SU-DHL-6 (cell line): ENCODE data around the gene HOXA13.

ENCODE experiments used
- EZH2phosphoT487 ChIP-seq: fragments of 200-600 bp; sonication (generic), shearing (Covaris generic); conservative IDR thresholded peaks from 2 replicates; pipeline ENCODE4 v1.6.1; 2018; ENCODE audit warnings: mild to moderate bottlenecking, antibody characterized with exemption, low read length, moderate library complexity, mixed read lengths
- TF ChIP-seq, protein P1 (sequence below): fragments of 200-600 bp; sonication (generic); IDR thresholded peaks from one replicate; pipeline ENCODE4 v1.5.1; 2017; ENCODE audit warnings: antibody characterized with exemption, mild to moderate bottlenecking, low read length, moderate library complexity; ENCODE audit not compliant: insufficient read depth, poor library complexity, severe bottlenecking

DNA sequence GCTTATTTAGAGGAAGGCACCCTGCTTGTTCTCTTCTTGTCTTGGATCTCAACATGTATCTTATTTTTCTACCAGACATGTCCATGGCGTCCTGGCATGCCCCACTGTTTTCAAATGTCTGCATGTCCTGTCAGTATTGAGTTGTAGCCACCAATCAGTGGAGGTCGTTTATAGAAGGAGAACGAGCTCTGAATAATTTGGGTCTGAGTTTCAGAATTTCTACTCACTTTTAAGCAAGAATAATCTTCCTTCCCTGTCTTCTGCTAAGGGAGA is 2.9 kb upstream of the HOXA13 start:
- TF ChIP-seq, protein P1, sequence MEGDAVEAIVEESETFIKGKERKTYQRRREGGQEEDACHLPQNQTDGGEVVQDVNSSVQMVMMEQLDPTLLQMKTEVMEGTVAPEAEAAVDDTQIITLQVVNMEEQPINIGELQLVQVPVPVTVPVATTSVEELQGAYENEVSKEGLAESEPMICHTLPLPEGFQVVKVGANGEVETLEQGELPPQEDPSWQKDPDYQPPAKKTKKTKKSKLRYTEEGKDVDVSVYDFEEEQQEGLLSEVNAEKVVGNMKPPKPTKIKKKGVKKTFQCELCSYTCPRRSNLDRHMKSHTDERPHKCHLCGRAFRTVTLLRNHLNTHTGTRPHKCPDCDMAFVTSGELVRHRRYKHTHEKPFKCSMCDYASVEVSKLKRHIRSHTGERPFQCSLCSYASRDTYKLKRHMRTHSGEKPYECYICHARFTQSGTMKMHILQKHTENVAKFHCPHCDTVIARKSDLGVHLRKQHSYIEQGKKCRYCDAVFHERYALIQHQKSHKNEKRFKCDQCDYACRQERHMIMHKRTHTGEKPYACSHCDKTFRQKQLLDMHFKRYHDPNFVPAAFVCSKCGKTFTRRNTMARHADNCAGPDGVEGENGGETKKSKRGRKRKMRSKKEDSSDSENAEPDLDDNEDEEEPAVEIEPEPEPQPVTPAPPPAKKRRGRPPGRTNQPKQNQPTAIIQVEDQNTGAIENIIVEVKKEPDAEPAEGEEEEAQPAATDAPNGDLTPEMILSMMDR = no peak
- TF ChIP-seq EZH2phosphoT487 = no peak
